Measurements from ENCODE around the gene WBP2.
"Not testable (repeated sequence)": the region's sequence is repeated elsewhere in the genome, so short reads cannot be mapped to it uniquely, and the experiment has no call there.

The WBP2 gene

GRCh38 chr17:75888484-75888883, 33.3 kb upstream of the WBP2 start:
- no peak for DNase-seq (ENCODE audit: low read depth)

GRCh38 chr17:75885860-75886259, 30.7 kb upstream of the WBP2 start:
- DNase-seq (ENCODE audit: low read depth), result not testable (repeated sequence)

DNA sequence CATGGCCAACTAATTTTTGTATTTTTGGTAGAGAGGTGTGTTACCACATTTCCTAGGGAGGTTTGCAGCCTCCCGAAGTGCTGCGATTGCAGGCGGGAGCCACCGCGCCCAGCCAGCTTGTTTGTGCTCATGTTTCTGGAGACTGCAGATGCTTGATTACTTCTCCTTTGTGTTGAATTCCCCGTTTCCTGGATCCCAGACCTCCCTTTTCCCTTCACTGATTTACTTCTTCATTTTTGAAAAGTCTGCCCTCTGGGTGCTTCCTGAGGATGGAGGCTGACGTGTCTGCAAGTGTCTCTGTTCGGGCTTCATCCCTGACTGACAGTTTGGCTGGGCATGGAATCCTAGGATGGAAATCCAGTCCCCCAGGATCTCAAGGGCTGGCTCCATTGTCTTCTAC, 30.3 kb upstream of the WBP2 start:
- DNase-seq (ENCODE audit: low read depth), result no peak

DNA sequence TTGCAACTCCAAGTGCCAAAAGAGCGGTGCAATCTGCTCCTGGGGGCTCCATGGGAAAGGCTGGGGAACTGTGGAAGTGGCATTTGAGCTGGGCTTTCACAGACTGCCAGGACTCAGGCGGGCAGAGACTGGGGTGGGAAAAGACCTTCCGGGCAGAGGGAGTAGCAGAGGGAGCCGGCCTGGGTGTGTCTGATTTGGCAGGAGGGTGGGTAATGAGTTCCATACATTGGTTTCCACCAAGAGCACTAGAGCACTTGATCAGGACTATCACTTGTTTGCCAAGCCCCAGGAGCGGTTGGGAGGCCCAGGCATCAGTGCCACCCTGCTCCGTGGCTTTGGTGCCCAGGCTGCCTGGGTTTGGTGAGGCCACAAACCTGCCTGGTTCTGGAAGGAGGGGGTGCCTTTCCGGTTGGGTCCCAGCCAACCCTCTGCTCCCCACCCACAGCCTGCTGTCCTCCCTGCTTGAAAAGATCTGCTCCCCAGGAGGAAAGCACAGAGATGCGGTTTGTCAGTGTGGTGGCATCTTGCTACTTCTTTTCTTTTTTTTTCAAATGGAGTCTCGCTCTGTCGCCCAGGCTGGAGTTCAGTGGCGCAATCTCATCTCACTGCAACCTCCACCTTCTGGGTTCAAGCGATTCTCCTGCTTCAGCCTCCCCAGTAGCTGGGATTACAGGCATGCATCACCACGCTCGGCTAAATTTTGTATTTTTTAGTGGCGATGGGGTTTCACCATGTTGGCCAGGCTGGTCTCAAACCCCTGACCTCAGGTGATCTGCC, 26.7 kb upstream of the WBP2 start:
- no peak for DNase-seq (ENCODE audit: low read depth)

DNA sequence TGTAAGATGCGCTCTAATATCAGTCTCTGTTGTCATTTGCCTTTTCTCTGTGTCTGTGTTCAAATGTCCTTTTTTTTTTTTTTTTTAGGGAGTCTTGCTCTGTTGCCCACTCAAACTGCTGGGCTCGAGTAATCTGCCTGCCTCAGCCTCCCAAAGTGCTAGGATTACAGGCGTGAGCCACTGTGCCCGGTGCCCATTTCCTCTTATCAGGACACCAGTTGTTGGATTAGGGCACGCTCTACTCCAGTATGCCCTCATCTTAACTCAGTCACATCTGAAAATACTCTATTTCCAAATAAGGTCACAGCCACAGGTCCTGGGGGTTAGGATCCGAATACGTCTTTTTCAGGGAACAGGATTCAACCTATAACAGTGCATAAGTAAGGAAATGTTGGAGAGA, 25.1 kb upstream of the WBP2 start:
- DNase-seq (ENCODE audit: low read depth), result no peak

- DNase-seq (ENCODE audit: low read depth), result no peak
These were observed 23.3 kb upstream of the WBP2 start, which contains the start of gene TRIM47 for GRCh38 chr17:75878174-75878998. Gene TRIM47, minus strand, starts transcription at chr17:75878581. Its CDS starts 33 bp downstream, at chr17:75878548.

- peak; percentile 46 for DNase-seq (ENCODE audit: low read depth)
These were observed 22.6 kb upstream of the WBP2 start for GRCh38 chr17:75877752-75878173.

DNA sequence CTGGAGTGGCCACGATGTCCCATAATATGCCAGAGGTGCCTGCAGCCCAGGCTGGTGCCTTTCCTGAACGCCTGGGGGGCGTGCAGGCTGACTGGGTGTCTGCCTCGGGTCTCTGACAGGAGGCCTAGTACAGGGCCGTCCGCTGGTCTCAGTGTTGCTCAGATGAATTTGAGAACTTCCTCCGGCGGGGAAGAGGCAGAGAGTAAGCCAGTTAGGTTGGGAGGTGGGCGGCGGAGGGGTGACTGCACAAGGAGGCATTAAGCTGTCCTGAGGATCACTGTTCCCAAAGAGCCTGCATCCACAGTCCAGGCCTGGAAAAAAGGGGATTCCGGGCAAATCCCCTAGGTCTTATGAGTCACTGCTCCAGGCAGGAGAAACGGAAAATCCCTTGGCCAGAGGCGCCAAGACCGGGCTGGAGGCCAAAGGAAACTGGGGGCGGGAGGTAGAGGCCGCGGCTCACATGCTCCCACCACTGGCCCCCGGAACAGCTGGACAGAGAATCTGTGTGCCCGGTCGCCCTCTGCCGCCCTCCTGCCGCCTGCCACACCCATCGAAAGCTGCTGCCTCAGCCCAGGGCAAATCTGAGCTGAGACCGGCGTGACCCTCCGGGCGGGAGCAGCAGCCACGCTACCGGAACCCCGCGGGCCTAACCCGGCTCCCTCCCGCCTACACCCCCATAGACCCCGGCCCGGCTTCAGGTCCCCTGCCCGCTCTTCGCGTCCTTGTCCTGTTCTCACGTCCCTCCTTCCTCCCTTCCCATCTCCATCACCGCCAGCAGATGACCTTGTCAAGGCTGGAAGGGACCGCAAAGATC, 22.0 kb upstream of the WBP2 start:
- DNase-seq (ENCODE audit: low read depth), result no peak

- peak; percentile 51 for DNase-seq (ENCODE audit: low read depth)
These were observed 21.2 kb upstream of the WBP2 start for GRCh38 chr17:75876190-75876937.

DNA sequence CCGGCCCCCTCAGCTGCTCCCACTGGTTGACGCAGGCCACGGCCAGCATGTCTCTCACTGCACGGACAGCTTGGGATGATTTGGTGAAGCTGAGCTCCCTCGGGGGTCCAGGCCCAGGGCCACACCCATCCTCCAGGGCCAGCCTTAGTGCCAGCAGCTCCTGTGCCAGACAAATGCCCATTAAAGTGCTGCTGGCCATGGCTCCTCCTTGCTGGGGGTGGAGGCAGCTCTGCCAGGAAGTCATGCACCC, 20.7 kb upstream of the WBP2 start:
- no peak for DNase-seq (ENCODE audit: low read depth)

- DNase-seq (ENCODE audit: low read depth), result no peak
These were observed 20.2 kb upstream of the WBP2 start for GRCh38 chr17:75875182-75875939.

DNA sequence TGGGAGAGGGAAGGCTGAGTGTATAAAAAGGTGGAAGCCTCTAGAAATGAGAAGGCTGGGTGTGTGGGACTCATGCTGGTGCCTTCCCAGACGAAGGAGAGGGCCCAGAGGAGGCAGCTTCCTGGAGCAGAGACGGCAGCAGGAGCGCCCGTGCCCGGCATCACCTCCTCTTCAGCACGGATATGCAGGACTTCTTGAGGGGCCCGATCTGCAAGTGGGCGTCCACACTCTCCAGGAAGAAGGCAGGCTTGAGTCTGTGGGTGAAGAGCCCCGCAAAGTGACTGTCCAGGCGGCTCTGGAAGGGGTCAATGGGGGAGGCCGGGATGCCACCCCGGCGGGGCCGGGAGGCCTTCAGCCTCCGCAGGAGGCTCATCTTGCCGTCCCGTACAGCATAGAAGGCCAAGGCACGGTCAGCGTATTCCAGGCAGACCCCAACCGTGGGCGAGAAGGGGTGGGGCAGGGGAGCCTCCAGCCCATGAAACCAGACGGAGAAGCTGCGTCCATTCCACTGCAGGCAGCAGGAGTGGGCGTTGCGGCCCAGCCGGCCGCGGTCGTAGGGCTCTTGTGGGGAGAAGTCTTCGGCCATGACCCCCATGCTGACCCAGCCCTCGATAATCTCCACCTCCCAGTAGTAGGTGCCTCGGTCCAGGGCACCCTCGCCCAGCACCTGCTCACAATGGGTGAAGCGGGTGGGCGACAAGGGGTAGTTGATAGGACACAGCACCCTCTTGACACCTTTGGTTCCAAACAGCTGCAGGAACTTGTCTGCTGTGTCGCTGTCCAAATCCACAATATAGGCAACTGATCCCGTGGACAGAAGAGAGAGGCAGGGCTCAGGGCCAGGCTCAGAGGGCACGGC, 19.4 kb upstream of the WBP2 start:
- no peak for DNase-seq (ENCODE audit: low read depth)

- no peak for DNase-seq (ENCODE audit: low read depth)
These were observed 18.6 kb upstream of the WBP2 start for GRCh38 chr17:75873587-75874322.

GRCh38 chr17:75872434-75873351, 17.6 kb upstream of the WBP2 start:
- no peak for DNase-seq (ENCODE audit: low read depth)

DNA sequence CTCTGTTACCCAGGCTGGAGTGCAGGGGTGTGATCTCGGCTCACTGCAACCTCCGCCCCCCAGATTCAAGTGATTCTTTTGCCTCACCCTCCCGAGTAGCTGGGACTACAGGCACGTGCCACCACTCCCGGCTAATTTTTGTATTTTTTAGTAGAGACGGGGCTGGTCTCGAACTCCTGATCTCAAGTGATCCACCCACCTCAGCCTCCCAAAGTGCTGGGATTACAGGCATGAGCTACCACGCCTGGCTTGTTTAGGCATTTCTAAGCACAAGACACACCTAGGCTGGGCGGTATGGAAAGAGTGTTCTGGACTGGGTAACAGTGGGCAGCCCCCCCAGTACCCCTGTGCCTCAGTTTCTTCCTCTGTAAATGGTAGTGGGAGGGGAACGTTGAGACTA, 15.1 kb upstream of the WBP2 start:
- DNase-seq (ENCODE audit: low read depth), result not testable (repeated sequence)

GRCh38 chr17:75869282-75870141, 14.4 kb upstream of the WBP2 start:
- no peak for DNase-seq (ENCODE audit: low read depth)

DNA sequence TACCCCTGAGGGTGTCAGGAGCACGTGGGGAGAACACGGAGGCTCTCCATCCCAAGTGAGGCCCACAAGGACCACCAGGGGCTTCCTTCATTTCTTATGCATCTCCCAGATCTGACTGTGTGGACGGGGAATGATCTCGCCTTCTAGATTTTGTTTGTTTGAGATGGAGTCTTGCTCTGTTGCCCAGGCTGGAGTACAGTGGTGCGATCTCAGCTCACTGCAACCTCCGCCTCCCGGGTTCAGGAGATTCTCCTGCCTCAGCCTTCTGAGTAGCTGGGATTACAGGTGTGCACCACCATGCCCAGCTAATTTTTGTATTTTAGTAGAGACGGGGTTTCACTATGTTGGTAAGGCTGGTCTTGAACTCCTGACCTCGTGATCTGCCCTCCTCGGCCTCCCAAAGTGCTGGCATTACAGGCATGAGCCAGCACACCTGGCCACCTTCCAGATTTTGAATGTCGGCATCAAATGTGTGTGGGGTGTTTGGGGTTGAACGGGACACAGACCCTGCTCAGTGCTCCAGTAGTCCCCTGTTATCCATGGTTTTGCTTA, 13.7 kb upstream of the WBP2 start:
- DNase-seq (ENCODE audit: low read depth), result not testable (repeated sequence)
